HepG2 (cell line): ENCODE results near the gene RIN3. TPM values are rescaled to one million over a fixed set of nuclear protein-coding genes. Genes with fewer than 3 reads are reported as not detected.

Experiments used
- AGO1 ChIP-seq: fragments of 200-400 bp; formaldehyde crosslinking; IDR thresholded peaks from 2 replicates; pipeline ENCODE4 v1.6.1; 2017; ENCODE audit warnings: mild to moderate bottlenecking, low read depth, low read length, moderate library complexity; ENCODE audit not compliant: poor library complexity, severe bottlenecking
- ISL2 ChIP-seq: sonication (generic); formaldehyde crosslinking; IDR thresholded peaks from 2 replicates; pipeline ENCODE4 v1.5.0; 2020; ENCODE audit warnings: missing genetic modification reagents
- RELA ChIP-seq: sonication (generic); formaldehyde crosslinking; IDR thresholded peaks from 2 replicates; pipeline ENCODE4 v1.4.0; 2020; ENCODE audit warnings: missing genetic modification reagents
- SALL1 ChIP-seq: sonication (generic); formaldehyde crosslinking; IDR thresholded peaks from 2 replicates; pipeline ENCODE4 v1.8.0; 2022; ENCODE audit warnings: mild to moderate bottlenecking, missing genetic modification reagents
- ZNF431 ChIP-seq: sonication (generic); formaldehyde crosslinking; IDR thresholded peaks from 2 replicates; pipeline ENCODE4 v1.9.0; 2022; ENCODE audit warnings: missing genetic modification reagents, low read depth, mild to moderate bottlenecking, borderline replicate concordance
- ZNF501 ChIP-seq: sonication (generic); formaldehyde crosslinking; IDR thresholded peaks from 2 replicates; pipeline ENCODE4 v1.5.1; 2020; ENCODE audit warnings: mild to moderate bottlenecking, moderate library complexity, missing genetic modification reagents
- ZNF543 ChIP-seq: sonication (generic); formaldehyde crosslinking; IDR thresholded peaks from 2 replicates; pipeline ENCODE4 v1.4.0; 2020; ENCODE audit warnings: mild to moderate bottlenecking, missing genetic modification reagents
- ZNF83 ChIP-seq: sonication (generic); formaldehyde crosslinking; IDR thresholded peaks from 2 replicates; pipeline ENCODE4 v1.4.0; 2020; ENCODE audit warnings: missing genetic modification reagents, mild to moderate bottlenecking, borderline replicate concordance
- ZNF839 ChIP-seq: sonication (generic); formaldehyde crosslinking; IDR thresholded peaks from 2 replicates; pipeline ENCODE4 v1.4.0; 2020; ENCODE audit warnings: missing genetic modification reagents, mild to moderate bottlenecking, borderline replicate concordance
- ZSCAN20 ChIP-seq: sonication (generic); formaldehyde crosslinking; IDR thresholded peaks from 2 replicates; pipeline ENCODE4 v1.4.0; 2020; ENCODE audit warnings: missing genetic modification reagents, mild to moderate bottlenecking, borderline replicate concordance
- polyA plus RNA-seq, 8 experiments: library from polyadenylated mRNA; depleted of rRNA in 3 of 8; stranded (reverse) in 7 of 8; unstranded in 1 of 8; fragments of >200 nt; fragmentation: Illumina TruSeq in 4 of 8; extraction: Trizol in 4 of 8; gene quantifications; 2 replicates each; pipeline versions ENCODE4 v1.2.1 to v1.2.3, GENCODE V29; 2011 to 2016; ENCODE audit warnings: low read depth in 4 of 8, missing spikeins in 1 of 8, mixed read lengths in 1 of 8; ENCODE audit not compliant: insufficient read depth in 1 of 8
- total RNA-seq, 5 experiments: library from RNA; depleted of rRNA; stranded (reverse); fragments of >200 nt; fragmentation: Illumina TruSeq; extraction: Trizol; gene quantifications; 2 replicates each; pipeline ENCODE4 v1.2.3, GENCODE V29; 2016; ENCODE audit warnings: low read depth in 1 of 5
- TF ChIP-seq, protein P1 (sequence below): sonication (generic); formaldehyde crosslinking; IDR thresholded peaks from 2 replicates; pipeline ENCODE4 v1.4.0; 2020; ENCODE audit warnings: missing genetic modification reagents
- TF ChIP-seq, protein P2 (sequence below): IDR thresholded peaks from 2 replicates; pipeline ENCODE4 v1.6.1; 2016; ENCODE audit warnings: mild to moderate bottlenecking
- TF ChIP-seq, protein P3 (sequence below): sonication (generic); formaldehyde crosslinking; IDR thresholded peaks from 2 replicates; pipeline ENCODE4 v1.4.0; 2020; ENCODE audit warnings: missing genetic modification reagents, low read depth, mild to moderate bottlenecking, borderline replicate concordance
- TF ChIP-seq, protein P4 (sequence below): sonication (generic); formaldehyde crosslinking; IDR thresholded peaks from 2 replicates; pipeline ENCODE4 v1.4.0; 2020; ENCODE audit warnings: missing genetic modification reagents, borderline replicate concordance
- TF ChIP-seq, protein P5 (sequence below): sonication (generic); IDR thresholded peaks from 2 replicates; pipeline ENCODE4 v1.6.1; 2016; ENCODE audit warnings: low read depth, borderline replicate concordance
- TF ChIP-seq, protein P6 (sequence below): sonication (generic); formaldehyde crosslinking; IDR thresholded peaks from 2 replicates; pipeline ENCODE4 v1.9.0; 2021; ENCODE audit warnings: missing genetic modification reagents, borderline replicate concordance

RIN3 gene
- total and polyA plus RNA-seq, 2 of the 13 experiments (the other 11 are each of a cell fraction or from before 2014, with no cell fraction given), result 2.3 to 3.6 TPM

DNA sequence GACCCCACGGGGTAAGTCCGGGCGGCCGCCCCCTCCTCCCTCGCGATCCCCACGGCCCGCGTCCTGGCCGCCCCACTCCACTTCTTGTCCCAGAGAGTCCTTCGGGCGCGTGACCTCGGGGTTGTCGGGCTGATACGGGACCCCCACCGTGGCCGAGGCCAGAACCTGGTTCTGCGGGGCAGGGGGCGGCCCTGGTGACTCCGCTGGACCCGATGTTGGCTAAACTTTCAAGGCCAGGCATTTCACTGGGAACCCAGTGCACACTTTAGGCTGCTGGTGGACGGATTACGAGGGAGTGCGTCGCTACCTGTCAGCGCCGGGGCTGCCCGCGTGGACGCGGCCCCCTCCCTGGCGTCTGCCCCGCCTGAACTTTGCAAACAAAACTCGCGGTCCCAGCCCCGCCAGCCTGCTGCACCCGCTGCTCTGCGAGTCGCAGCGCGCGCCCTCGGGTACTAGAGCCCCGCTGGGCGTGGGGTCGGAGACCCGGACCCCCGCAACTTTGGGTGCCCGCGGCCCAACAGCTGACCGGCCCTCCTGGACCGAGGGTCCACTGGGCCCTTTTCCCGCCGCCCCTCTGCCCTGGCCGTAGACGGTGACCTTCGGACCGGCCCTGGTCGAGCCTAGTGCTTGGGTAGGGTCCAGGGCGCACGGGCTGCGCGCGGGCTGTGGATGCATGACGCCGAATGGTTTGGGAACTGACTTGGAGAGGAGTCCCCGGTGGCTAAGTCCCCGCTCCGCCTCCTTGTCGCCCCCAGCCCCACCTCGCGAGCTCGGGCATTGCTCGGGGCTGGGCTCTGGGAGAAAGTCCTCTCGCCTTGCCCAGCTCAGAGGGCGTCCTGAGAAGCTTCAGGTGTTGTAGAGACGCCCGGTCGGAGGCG lies 624 bp downstream of the RIN3 start (continued):
- TF ChIP-seq, protein P1, sequence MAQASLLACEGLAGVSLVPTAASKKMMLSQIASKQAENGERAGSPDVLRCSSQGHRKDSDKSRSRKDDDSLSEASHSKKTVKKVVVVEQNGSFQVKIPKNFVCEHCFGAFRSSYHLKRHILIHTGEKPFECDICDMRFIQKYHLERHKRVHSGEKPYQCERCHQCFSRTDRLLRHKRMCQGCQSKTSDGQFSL (CRISPR knock-in tag), result peak; percentile 61; the same call in 1 of the 2 replicates
- TF ChIP-seq, protein P2, sequence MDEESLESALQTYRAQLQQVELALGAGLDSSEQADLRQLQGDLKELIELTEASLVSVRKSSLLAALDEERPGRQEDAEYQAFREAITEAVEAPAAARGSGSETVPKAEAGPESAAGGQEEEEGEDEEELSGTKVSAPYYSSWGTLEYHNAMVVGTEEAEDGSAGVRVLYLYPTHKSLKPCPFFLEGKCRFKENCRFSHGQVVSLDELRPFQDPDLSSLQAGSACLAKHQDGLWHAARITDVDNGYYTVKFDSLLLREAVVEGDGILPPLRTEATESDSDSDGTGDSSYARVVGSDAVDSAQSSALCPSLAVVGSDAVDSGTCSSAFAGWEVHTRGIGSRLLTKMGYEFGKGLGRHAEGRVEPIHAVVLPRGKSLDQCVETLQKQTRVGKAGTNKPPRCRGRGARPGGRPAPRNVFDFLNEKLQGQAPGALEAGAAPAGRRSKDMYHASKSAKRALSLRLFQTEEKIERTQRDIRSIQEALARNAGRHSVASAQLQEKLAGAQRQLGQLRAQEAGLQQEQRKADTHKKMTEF, result no peak; the same call in 1 of the 2 replicates
- peak; percentile 19 for TF ChIP-seq AGO1
- TF ChIP-seq, protein P3, sequence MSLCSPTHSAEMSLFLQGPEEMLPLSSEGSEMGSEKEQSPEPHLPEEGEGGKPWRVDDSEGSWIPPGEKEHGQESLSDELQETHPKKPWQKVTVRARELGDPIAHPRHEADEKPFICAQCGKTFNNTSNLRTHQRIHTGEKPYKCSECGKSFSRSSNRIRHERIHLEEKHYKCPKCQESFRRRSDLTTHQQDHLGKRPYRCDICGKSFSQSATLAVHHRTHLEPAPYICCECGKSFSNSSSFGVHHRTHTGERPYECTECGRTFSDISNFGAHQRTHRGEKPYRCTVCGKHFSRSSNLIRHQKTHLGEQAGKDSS (CRISPR knock-in tag), result peak; percentile 78; the same call in 1 of the 2 replicates
- TF ChIP-seq ZNF839, result no peak
- TF ChIP-seq, protein P4, sequence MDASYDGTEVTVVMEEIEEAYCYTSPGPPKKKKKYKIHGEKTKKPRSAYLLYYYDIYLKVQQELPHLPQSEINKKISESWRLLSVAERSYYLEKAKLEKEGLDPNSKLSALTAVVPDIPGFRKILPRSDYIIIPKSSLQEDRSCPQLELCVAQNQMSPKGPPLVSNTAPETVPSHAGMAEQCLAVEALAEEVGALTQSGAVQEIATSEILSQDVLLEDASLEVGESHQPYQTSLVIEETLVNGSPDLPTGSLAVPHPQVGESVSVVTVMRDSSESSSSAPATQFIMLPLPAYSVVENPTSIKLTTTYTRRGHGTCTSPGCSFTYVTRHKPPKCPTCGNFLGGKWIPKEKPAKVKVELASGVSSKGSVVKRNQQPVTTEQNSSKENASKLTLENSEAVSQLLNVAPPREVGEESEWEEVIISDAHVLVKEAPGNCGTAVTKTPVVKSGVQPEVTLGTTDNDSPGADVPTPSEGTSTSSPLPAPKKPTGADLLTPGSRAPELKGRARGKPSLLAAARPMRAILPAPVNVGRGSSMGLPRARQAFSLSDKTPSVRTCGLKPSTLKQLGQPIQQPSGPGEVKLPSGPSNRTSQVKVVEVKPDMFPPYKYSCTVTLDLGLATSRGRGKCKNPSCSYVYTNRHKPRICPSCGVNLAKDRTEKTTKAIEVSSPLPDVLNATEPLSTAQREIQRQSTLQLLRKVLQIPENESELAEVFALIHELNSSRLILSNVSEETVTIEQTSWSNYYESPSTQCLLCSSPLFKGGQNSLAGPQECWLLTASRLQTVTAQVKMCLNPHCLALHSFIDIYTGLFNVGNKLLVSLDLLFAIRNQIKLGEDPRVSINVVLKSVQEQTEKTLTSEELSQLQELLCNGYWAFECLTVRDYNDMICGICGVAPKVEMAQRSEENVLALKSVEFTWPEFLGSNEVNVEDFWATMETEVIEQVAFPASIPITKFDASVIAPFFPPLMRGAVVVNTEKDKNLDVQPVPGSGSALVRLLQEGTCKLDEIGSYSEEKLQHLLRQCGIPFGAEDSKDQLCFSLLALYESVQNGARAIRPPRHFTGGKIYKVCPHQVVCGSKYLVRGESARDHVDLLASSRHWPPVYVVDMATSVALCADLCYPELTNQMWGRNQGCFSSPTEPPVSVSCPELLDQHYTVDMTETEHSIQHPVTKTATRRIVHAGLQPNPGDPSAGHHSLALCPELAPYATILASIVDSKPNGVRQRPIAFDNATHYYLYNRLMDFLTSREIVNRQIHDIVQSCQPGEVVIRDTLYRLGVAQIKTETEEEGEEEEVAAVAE, result no peak
- TF ChIP-seq, protein P5, sequence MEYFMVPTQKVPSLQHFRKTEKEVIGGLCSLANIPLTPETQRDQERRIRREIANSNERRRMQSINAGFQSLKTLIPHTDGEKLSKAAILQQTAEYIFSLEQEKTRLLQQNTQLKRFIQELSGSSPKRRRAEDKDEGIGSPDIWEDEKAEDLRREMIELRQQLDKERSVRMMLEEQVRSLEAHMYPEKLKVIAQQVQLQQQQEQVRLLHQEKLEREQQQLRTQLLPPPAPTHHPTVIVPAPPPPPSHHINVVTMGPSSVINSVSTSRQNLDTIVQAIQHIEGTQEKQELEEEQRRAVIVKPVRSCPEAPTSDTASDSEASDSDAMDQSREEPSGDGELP, result peak; percentile 89
- peak; percentile 73 for TF ChIP-seq ZNF501
- TF ChIP-seq RELA, result no peak
- 0 out of 2 replicates have a peak, but pooled peaks have one; percentile 57 for TF ChIP-seq ZNF431
- peak; percentile 67 for TF ChIP-seq ZNF543 (CRISPR knock-in tag)
- peak; percentile 78; the same call in 1 of the 2 replicates for TF ChIP-seq ZSCAN20 (CRISPR knock-in tag)
- no peak; the same call in 1 of the 2 replicates for TF ChIP-seq ZNF83 (CRISPR knock-in tag)
- TF ChIP-seq ISL2 (CRISPR knock-in tag), result peak; percentile 75
- peak; percentile 78 for TF ChIP-seq SALL1 (CRISPR knock-in tag)
- TF ChIP-seq, protein P6, sequence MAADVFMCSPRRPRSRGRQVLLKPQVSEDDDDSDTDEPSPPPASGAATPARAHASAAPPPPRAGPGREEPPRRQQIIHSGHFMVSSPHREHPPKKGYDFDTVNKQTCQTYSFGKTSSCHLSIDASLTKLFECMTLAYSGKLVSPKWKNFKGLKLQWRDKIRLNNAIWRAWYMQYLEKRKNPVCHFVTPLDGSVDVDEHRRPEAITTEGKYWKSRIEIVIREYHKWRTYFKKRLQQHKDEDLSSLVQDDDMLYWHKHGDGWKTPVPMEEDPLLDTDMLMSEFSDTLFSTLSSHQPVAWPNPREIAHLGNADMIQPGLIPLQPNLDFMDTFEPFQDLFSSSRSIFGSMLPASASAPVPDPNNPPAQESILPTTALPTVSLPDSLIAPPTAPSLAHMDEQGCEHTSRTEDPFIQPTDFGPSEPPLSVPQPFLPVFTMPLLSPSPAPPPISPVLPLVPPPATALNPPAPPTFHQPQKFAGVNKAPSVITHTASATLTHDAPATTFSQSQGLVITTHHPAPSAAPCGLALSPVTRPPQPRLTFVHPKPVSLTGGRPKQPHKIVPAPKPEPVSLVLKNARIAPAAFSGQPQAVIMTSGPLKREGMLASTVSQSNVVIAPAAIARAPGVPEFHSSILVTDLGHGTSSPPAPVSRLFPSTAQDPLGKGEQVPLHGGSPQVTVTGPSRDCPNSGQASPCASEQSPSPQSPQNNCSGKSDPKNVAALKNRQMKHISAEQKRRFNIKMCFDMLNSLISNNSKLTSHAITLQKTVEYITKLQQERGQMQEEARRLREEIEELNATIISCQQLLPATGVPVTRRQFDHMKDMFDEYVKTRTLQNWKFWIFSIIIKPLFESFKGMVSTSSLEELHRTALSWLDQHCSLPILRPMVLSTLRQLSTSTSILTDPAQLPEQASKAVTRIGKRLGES (CRISPR knock-in tag), result peak; percentile 41; the same call in 1 of the 2 replicates
